Trophoblast cell (in vitro differentiated cells and primary cell): ENCODE data around the gene PCDHGA4. TPM values are rescaled to one million over a fixed set of nuclear protein-coding genes. Genes with fewer than 3 reads are reported as not detected.
"Not testable (repeated sequence)": the region's sequence is repeated elsewhere in the genome, so short reads cannot be mapped to it uniquely, and the experiment has no call there.

ENCODE experiments used
- DNase-seq, 2 donors: peaks; one replicate each; pipeline ENCODE4 v3.0.0-alpha.2; 2016
- H2AFZ ChIP-seq: 2 replicates; pipeline ENCODE4 v1.6.1; 2013; ENCODE audit warnings: low read length, moderate library complexity, mild to moderate bottlenecking; ENCODE audit not compliant: insufficient read depth, poor library complexity
- H2AK5ac ChIP-seq: 2 replicates; pipeline ENCODE4 v1.6.1; 2013; ENCODE audit warnings: mild to moderate bottlenecking, low read length
- H2BK120ac ChIP-seq: 2 replicates; pipeline ENCODE4 v1.6.1; 2013; ENCODE audit warnings: low read length, mild to moderate bottlenecking, moderate library complexity; ENCODE audit not compliant: insufficient read depth, poor library complexity
- H2BK12ac ChIP-seq: 2 replicates; pipeline ENCODE4 v1.6.1; 2013; ENCODE audit warnings: mild to moderate bottlenecking, low read length, moderate library complexity
- H2BK5ac ChIP-seq: 2 replicates; pipeline ENCODE4 v1.6.1; 2013; ENCODE audit warnings: low read length, low read depth, moderate library complexity, mild to moderate bottlenecking; ENCODE audit not compliant: poor library complexity
- H3K14ac ChIP-seq: 2 replicates; pipeline ENCODE4 v1.6.1; 2013; ENCODE audit warnings: mild to moderate bottlenecking, low read length
- H3K18ac ChIP-seq: 2 replicates; pipeline ENCODE4 v1.6.1; 2013; ENCODE audit warnings: mild to moderate bottlenecking, low read length
- H3K23ac ChIP-seq: 2 replicates; pipeline ENCODE4 v1.6.1; 2013; ENCODE audit warnings: low read length
- H3K27ac ChIP-seq: 2 replicates; pipeline ENCODE4 v1.5.1; 2013; ENCODE audit warnings: low read depth, mild to moderate bottlenecking, inconsistent platforms, low read length, moderate library complexity
- H3K27me3 ChIP-seq: 2 replicates; pipeline ENCODE4 v1.6.1; 2013; ENCODE audit warnings: inconsistent platforms, mild to moderate bottlenecking, low read length, moderate library complexity; ENCODE audit not compliant: insufficient read depth
- H3K36me3 ChIP-seq, 2 experiments: 1 replicate in 1 of 2; 2 replicates in 1 of 2; pipeline ENCODE4 v1.6.1; 2013; ENCODE audit warnings: low read length in 2 of 2, mild to moderate bottlenecking in 2 of 2, moderate library complexity in 1 of 2; ENCODE audit not compliant: insufficient read depth in 2 of 2, control insufficient read depth in 1 of 2
- H3K4ac ChIP-seq: 2 replicates; pipeline ENCODE4 v1.6.1; 2013; ENCODE audit warnings: low read depth, mild to moderate bottlenecking, low read length, moderate library complexity
- H3K4me1 ChIP-seq, 2 experiments: 1 replicate in 1 of 2; 2 replicates in 1 of 2; pipeline ENCODE4 v1.6.1; 2013; ENCODE audit warnings: low read length in 2 of 2, mild to moderate bottlenecking in 2 of 2, moderate library complexity in 1 of 2; ENCODE audit not compliant: insufficient read depth in 2 of 2, control insufficient read depth in 1 of 2
- H3K4me2 ChIP-seq: 2 replicates; pipeline ENCODE4 v1.6.1; 2013; ENCODE audit warnings: inconsistent platforms, mild to moderate bottlenecking, low read length, moderate library complexity
- H3K4me3 ChIP-seq: 2 replicates; pipeline ENCODE4 v1.5.1; 2013; ENCODE audit warnings: mild to moderate bottlenecking, low read depth, low read length, inconsistent platforms
- H3K79me1 ChIP-seq: one replicate; pipeline ENCODE4 v1.6.1; 2013; ENCODE audit warnings: low read length
- H3K79me2 ChIP-seq: 2 replicates; pipeline ENCODE4 v1.6.1; 2013; ENCODE audit warnings: low read length, mild to moderate bottlenecking; ENCODE audit not compliant: control insufficient read depth, insufficient read depth, poor library complexity
- H3K9ac ChIP-seq: 2 replicates; pipeline ENCODE4 v1.6.1; 2013; ENCODE audit warnings: mild to moderate bottlenecking, low read length
- H3K9me3 ChIP-seq: 2 replicates; pipeline ENCODE4 v1.6.1; 2013; ENCODE audit warnings: low read depth, mild to moderate bottlenecking, control low read depth, inconsistent platforms, low read length; ENCODE audit not compliant: insufficient read depth
- H4K12ac ChIP-seq: 2 replicates; pipeline ENCODE4 v1.6.1; 2013; ENCODE audit warnings: low read depth, mild to moderate bottlenecking, low read length, moderate library complexity
- H4K8ac ChIP-seq: 2 replicates; pipeline ENCODE4 v1.6.1; 2013; ENCODE audit warnings: low read depth, mild to moderate bottlenecking, low read length, moderate library complexity
- H4K91ac ChIP-seq: one replicate; pipeline ENCODE4 v1.6.1; 2013; ENCODE audit warnings: low read depth, mild to moderate bottlenecking, low read length, moderate library complexity
- WGBS: extraction: QIAGEN DNeasy Blood & Tissue Kit; methylation state at CpG from one replicate; pipeline ENCODE4 v1.1.7; 2013; ENCODE audit warnings: missing lambda C conversion rate; ENCODE audit not compliant: insufficient read length, insufficient coverage; ENCODE audit errors: extremely low coverage; 5-methylcytosine and 5-hydroxymethylcytosine counted together
- polyA plus RNA-seq: library from polyadenylated mRNA; stranded (reverse); fragments of 200-250 nt; gene quantifications from 2 replicates; pipeline ENCODE4 v1.2.3, GENCODE V29; 2013

Gene PCDHGA4
- polyA plus RNA-seq = 0.30 and 0.49 TPM in 2 replicates

DNA sequence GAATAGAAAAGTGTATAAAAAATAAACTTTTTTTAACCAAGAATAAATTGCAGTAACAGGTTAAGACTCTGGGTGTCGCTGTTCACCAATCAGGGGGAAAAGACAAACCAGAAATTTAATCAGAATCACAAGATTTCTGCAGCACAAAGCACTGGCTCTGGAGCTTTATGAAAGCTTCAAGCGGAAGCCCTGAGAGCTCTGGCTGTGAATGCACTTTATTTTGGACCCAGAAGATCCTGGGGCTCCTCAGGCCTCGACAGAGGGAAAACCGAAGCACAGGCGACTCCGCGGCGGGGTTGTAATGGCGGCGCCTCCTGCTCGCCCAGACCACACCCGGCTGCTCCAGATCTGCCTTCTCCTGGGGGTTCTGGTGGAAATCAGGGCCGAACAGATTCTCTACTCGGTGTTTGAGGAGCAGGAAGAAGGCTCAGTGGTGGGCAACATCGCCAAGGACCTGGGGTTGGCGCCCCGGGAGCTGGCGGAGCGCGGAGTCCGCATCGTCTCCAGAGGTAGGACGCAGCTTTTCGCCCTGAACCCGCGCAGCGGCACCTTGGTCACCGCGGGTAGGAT is at the start of gene PCDHGA4:
TSS of gene PCDHGA4 (plus strand) at position 122 of the 570 bp plus-strand sequence. CDS start at position 209, 87 bp downstream.
- H3K27ac ChIP-seq = no peak within 1 kb of the TSS
- H3K27me3 ChIP-seq = no peaks in the 10 kb centered on the region
- no peak within 1 kb of the TSS for H3K14ac ChIP-seq
- no peak within 1 kb of the TSS for H3K18ac ChIP-seq
- no peak within 1 kb of the TSS for H3K4me3 ChIP-seq
- no peak within 1 kb of the TSS for H4K8ac ChIP-seq
- no peak within 1 kb of the TSS for H4K12ac ChIP-seq
- H3K9me3 ChIP-seq = peaks cover 32% of the 10 kb centered on the region
- no peak within 1 kb of the TSS for H3K4ac ChIP-seq
- H3K79me2 ChIP-seq = no peaks in the 10 kb centered on the region
- H2AK5ac ChIP-seq = no peak within 1 kb of the TSS
- H3K4me1 ChIP-seq = no peaks in the 10 kb centered on the region
- no peak within 1 kb of the TSS for H3K9ac ChIP-seq
- no peak within 1 kb of the TSS for H4K91ac ChIP-seq
- H2BK120ac ChIP-seq = no peak within 1 kb of the TSS
- no peak for DNase-seq
- no peak within 1 kb of the TSS for H2AFZ ChIP-seq
- H3K79me1 ChIP-seq = no peaks in the 10 kb centered on the region
- peaks cover 0 to 4% of the 10 kb centered on the region in 2 experiments for H3K36me3 ChIP-seq
- no CpG with 5 or more reads among the region's 29 CpGs for WGBS
- no peak within 1 kb of the TSS for H2BK5ac ChIP-seq
- no peak within 1 kb of the TSS for H2BK12ac ChIP-seq
- no peak within 1 kb of the TSS for H3K4me2 ChIP-seq
- H3K23ac ChIP-seq = no peak within 1 kb of the TSS

DNA sequence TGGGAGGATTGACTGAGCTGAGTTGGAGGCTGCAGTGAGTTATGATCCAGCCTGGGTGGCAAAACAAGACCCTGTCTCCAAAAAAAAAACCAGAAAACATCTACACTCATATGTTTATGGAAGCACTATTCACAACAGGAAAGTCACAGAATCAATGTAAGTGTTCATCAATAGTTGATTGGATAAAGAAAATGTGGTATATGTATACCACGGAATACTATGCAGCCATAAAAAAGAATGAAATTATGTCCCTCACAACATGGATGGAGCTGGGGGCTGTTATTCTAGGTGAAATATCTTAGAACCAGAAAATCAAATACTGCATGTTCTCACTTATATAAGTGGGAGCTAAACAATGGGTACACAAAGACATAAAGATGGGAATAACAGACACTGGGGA is 48.2 kb upstream of the PCDHGA4 start:
- no peaks in the 10 kb centered on the region for H3K4me1 ChIP-seq
- H2AFZ ChIP-seq = no peak overlapping the region
- no peak overlapping the region for H3K4ac ChIP-seq
- H3K79me2 ChIP-seq = no peaks in the 10 kb centered on the region
- DNase-seq = no peak
- no peak overlapping the region for H4K91ac ChIP-seq
- H4K8ac ChIP-seq = no peak overlapping the region
- no peak overlapping the region for H3K4me3 ChIP-seq
- no peak overlapping the region for H3K23ac ChIP-seq
- no peak overlapping the region for H2BK120ac ChIP-seq
- no peak overlapping the region for H3K9ac ChIP-seq
- no peak overlapping the region for H3K4me2 ChIP-seq
- no peaks in the 10 kb centered on the region for H3K79me1 ChIP-seq
- peaks cover 9% of the 10 kb centered on the region for H3K9me3 ChIP-seq
- no peak overlapping the region for H3K14ac ChIP-seq
- no peak overlapping the region for H2BK12ac ChIP-seq
- H3K18ac ChIP-seq = no peak overlapping the region
- no peaks in the 10 kb centered on the region for H3K27me3 ChIP-seq
- no peak overlapping the region for H2BK5ac ChIP-seq
- no peak overlapping the region for H2AK5ac ChIP-seq
- H3K27ac ChIP-seq = no peak overlapping the region
- no peak overlapping the region for H4K12ac ChIP-seq
- WGBS = no CpG with 5 or more reads among the region's 1 CpG
- peaks cover 0 to 3% of the 10 kb centered on the region in 2 experiments for H3K36me3 ChIP-seq

DNA sequence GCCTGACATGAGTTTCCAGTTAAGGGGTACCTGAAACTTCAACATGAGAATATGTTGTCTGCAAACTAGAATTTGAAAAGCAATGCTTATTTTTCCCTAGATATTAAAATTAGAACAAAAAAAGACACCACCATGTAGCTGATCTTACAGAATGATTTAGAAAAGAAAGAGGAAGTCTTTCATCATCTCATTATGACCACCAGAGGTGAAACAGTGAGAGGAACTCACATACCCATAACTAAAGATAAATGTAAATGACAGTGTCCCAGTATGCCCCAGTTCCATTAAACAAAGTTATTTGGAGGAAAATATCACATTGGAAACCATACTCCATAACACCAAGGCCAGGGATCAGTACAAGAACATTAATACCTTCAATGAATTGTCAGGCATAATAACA is 41.1 kb upstream of the PCDHGA4 start:
- H4K8ac ChIP-seq = no peak overlapping the region
- H3K4me1 ChIP-seq = no peaks in the 10 kb centered on the region
- H3K4ac ChIP-seq = no peak overlapping the region
- H3K4me2 ChIP-seq = no peak overlapping the region
- H3K23ac ChIP-seq = no peak overlapping the region
- peaks cover 2 to 5% of the 10 kb centered on the region in 2 experiments for H3K36me3 ChIP-seq
- no peak overlapping the region for H2AK5ac ChIP-seq
- no peak overlapping the region for H2BK5ac ChIP-seq
- H4K12ac ChIP-seq = no peak overlapping the region
- DNase-seq = no peak
- no peak overlapping the region for H3K4me3 ChIP-seq
- no peaks in the 10 kb centered on the region for H3K79me1 ChIP-seq
- H3K9ac ChIP-seq = no peak overlapping the region
- no peak overlapping the region for H3K14ac ChIP-seq
- H3K27ac ChIP-seq = no peak overlapping the region
- H2BK12ac ChIP-seq = no peak overlapping the region
- H4K91ac ChIP-seq = no peak overlapping the region
- no peak overlapping the region for H3K18ac ChIP-seq
- no peaks in the 10 kb centered on the region for H3K79me2 ChIP-seq
- H3K9me3 ChIP-seq = no peaks in the 10 kb centered on the region
- no peak overlapping the region for H2AFZ ChIP-seq
- no peak overlapping the region for H2BK120ac ChIP-seq
- no peaks in the 10 kb centered on the region for H3K27me3 ChIP-seq

DNA sequence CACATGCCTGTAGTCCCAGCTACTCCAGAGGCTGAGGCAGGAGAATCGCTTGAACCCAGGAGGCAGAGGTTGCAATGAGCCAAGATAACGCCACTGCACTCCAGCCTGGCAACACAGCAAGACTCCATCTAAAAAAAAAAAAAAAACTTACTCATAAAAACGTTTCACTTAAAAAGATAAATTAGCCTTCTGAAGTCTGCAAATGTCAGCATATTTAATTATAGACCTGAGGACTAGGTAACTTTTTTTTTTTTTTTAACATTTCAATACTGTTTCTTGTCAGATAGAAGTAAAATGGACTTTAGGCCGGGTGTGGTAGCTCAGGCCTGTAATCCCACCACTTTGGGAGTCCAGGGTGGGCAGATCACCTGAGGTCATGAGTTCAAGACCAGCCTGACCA is 37.9 kb upstream of the PCDHGA4 start:
- not testable (repeated sequence) for H3K27me3 ChIP-seq, H2BK5ac ChIP-seq, H3K79me2 ChIP-seq, H3K23ac ChIP-seq, H3K9ac ChIP-seq, H2AK5ac ChIP-seq, H3K4me2 ChIP-seq, H4K91ac ChIP-seq, H4K12ac ChIP-seq, DNase-seq, H3K27ac ChIP-seq, H3K9me3 ChIP-seq, H3K4me3 ChIP-seq, H2BK12ac ChIP-seq, H3K4me1 ChIP-seq, H3K4ac ChIP-seq, H2AFZ ChIP-seq, H3K14ac ChIP-seq, H3K79me1 ChIP-seq, H3K18ac ChIP-seq, H2BK120ac ChIP-seq, H4K8ac ChIP-seq
- peaks cover 5 to 11% of the 10 kb centered on the region in 2 experiments for H3K36me3 ChIP-seq
- WGBS = no CpG with 5 or more reads among the region's 4 CpGs
